ENCODE measurements around the gene PALB2. TPM values are rescaled to one million over a fixed set of nuclear protein-coding genes. Genes with fewer than 3 reads are reported as not detected.
A peak's percentile ranks its signal among the peaks of the same experiment; 100 is the strongest.

PALB2 gene
- total and polyA plus RNA-seq, 10 of the 15 experiments (the other 5 are each of a cell fraction or from before 2014, with no cell fraction given) = 9.2 to 24.6 (median 17.6) TPM

- TF ChIP-seq, protein P1, sequence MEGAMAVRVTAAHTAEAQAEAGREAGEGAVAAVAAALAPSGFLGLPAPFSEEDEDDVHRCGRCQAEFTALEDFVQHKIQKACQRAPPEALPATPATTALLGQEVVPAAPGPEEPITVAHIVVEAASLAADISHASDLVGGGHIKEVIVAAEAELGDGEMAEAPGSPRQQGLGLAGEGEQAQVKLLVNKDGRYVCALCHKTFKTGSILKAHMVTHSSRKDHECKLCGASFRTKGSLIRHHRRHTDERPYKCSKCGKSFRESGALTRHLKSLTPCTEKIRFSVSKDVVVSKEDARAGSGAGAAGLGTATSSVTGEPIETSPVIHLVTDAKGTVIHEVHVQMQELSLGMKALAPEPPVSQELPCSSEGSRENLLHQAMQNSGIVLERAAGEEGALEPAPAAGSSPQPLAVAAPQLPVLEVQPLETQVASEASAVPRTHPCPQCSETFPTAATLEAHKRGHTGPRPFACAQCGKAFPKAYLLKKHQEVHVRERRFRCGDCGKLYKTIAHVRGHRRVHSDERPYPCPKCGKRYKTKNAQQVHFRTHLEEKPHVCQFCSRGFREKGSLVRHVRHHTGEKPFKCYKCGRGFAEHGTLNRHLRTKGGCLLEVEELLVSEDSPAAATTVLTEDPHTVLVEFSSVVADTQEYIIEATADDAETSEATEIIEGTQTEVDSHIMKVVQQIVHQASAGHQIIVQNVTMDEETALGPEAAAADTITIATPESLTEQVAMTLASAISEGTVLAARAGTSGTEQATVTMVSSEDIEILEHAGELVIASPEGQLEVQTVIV (IDR thresholded peaks at IDR 0.05; ENCODE audit: borderline replicate concordance, partially characterized antibody) = peak; percentile 62
- TF ChIP-seq ZNF24 (IDR thresholded peaks at IDR 0.05) (no peak), EGR1 (IDR thresholded peaks at IDR 0.05; ENCODE audit: borderline replicate concordance in 1 of 2, low read depth in 2 of 2, low read length in 2 of 2) (peak in 1 of 2 experiments; percentile 71; a peak in 2 of 3 replicates), PBX3 (IDR thresholded peaks at IDR 0.05; ENCODE audit: insufficient replicate concordance, low read depth, low read length) (peak; percentile 93), POU2F2 (IDR thresholded peaks at IDR 0.05; ENCODE audit: borderline replicate concordance, low read depth, low read length) (peak; percentile 89; the same call in 2 of the 3 replicates), NFYA (IDR thresholded peaks at IDR 0.05; ENCODE audit: borderline replicate concordance, low read depth, low read length) (no peak), RAD51 (IDR thresholded peaks at IDR 0.05) (peak; percentile 85), SP1 (IDR thresholded peaks at IDR 0.05; ENCODE audit: low read depth, low read length) (peak; percentile 85), STAT1 (conservative IDR thresholded peaks at IDR 0.05) (peak; percentile 67; the same call in 1 of the 2 replicates), POLR2A (IDR thresholded peaks at IDR 0.05; ENCODE audit: low read depth, low read length) (peak; percentile 91), MEF2B (IDR thresholded peaks at IDR 0.05; ENCODE audit: partially characterized antibody, poor library complexity, severe bottlenecking) (no peak), BHLHE40 (IDR thresholded peaks at IDR 0.05; ENCODE audit: borderline replicate concordance in 1 of 2, low read depth in 2 of 2, low read length in 1 of 2) (peak; percentile 57 to 66; a peak in 3 of 4 replicates), POLR2AphosphoS2 (IDR thresholded peaks at IDR 0.05; ENCODE audit: low read depth, low read length) (0 out of 2 replicates have a peak, but pooled peaks have one; percentile 36), ASH2L (IDR thresholded peaks at IDR 0.05; ENCODE audit: borderline replicate concordance, low read depth) (no peak), TCF12 (IDR thresholded peaks at IDR 0.05; ENCODE audit: low read depth, low read length) (peak; percentile 73), RUNX3 (IDR thresholded peaks at IDR 0.05; ENCODE audit: low read length) (peak; percentile 56), SRF (IDR thresholded peaks at IDR 0.05; ENCODE audit: low read depth in 2 of 2, low read length in 2 of 2) (no peak), ZNF274 (IDR thresholded peaks at IDR 0.05; ENCODE audit: insufficient read depth, insufficient read length) (no peak), KDM1A (IDR thresholded peaks at IDR 0.05; ENCODE audit: borderline replicate concordance) (no peak), FOXM1 (IDR thresholded peaks at IDR 0.05; ENCODE audit: low read depth, low read length) (peak; percentile 92)
- TF ChIP-seq, protein P2, sequence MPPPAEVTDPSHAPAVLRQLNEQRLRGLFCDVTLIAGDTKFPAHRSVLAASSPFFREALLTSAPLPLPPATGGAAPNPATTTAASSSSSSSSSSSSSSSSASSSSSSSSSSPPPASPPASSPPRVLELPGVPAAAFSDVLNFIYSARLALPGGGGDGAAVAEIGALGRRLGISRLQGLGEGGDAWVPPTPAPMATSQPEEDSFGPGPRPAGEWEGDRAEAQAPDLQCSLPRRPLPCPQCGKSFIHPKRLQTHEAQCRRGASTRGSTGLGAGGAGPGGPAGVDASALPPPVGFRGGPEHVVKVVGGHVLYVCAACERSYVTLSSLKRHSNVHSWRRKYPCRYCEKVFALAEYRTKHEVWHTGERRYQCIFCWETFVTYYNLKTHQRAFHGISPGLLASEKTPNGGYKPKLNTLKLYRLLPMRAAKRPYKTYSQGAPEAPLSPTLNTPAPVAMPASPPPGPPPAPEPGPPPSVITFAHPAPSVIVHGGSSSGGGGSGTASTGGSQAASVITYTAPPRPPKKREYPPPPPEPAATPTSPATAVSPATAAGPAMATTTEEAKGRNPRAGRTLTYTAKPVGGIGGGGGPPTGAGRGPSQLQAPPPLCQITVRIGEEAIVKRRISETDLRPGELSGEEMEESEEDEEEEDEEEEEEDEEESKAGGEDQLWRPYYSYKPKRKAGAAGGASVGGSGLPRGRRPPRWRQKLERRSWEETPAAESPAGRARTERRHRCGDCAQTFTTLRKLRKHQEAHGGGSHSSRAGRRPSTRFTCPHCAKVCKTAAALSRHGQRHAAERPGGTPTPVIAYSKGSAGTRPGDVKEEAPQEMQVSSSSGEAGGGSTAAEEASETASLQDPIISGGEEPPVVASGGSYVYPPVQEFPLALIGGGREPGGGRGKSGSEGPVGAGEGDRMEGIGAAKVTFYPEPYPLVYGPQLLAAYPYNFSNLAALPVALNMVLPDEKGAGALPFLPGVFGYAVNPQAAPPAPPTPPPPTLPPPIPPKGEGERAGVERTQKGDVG (CRISPR knock-in tag; IDR thresholded peaks at IDR 0.05) = no peak
- TF ChIP-seq, protein P3, sequence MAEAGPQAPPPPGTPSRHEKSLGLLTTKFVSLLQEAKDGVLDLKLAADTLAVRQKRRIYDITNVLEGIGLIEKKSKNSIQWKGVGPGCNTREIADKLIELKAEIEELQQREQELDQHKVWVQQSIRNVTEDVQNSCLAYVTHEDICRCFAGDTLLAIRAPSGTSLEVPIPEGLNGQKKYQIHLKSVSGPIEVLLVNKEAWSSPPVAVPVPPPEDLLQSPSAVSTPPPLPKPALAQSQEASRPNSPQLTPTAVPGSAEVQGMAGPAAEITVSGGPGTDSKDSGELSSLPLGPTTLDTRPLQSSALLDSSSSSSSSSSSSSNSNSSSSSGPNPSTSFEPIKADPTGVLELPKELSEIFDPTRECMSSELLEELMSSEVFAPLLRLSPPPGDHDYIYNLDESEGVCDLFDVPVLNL (IDR thresholded peaks at IDR 0.05; ENCODE audit: low read depth, low read length) = no peak
Observed at GRCh38 chr16:23556881-23557778, 84.0 kb downstream of the PALB2 start, which contains the start of the genes EARS2 and UBFD1 (continued).
